DOHH2 (cell line): ENCODE data around the gene GASK1A.
"Not testable (repeated sequence)": the region's sequence is repeated elsewhere in the genome, so short reads cannot be mapped to it uniquely, and the experiment has no call there.

ENCODE experiments used
- H3F3A ChIP-seq: fragments of 200-600 bp; sonication (generic), shearing (Covaris generic); 2 replicates; pipeline ENCODE4 v1.6.0; 2016; ENCODE audit warnings: antibody characterized with exemption, mild to moderate bottlenecking; ENCODE audit not compliant: control insufficient read depth, insufficient read depth
- H3K27ac ChIP-seq: fragments of 200-600 bp; sonication (generic); 2 replicates; pipeline ENCODE4 v1.5.1; 2014; ENCODE audit warnings: low read depth, mild to moderate bottlenecking, low read length, moderate library complexity
- H3K27me3 ChIP-seq: fragments of 200-600 bp; sonication (generic); 2 replicates; pipeline ENCODE4 v1.6.1; 2014; ENCODE audit warnings: mild to moderate bottlenecking, low read length, mixed read lengths; ENCODE audit not compliant: control insufficient read depth
- H3K36me3 ChIP-seq: fragments of 200-600 bp; sonication (generic); 2 replicates; pipeline ENCODE4 v1.6.1; 2014; ENCODE audit warnings: mild to moderate bottlenecking, low read length, moderate library complexity, mixed read lengths; ENCODE audit not compliant: control insufficient read depth
- H3K4me1 ChIP-seq: fragments of 200-600 bp; sonication (generic); 2 replicates; pipeline ENCODE4 v1.6.1; 2014; ENCODE audit warnings: mild to moderate bottlenecking, low read length, mixed read lengths; ENCODE audit not compliant: control insufficient read depth
- H3K4me2 ChIP-seq: fragments of 200-600 bp; sonication (generic); 2 replicates; pipeline ENCODE4 v1.6.0; 2014; ENCODE audit warnings: mild to moderate bottlenecking, low read length, moderate library complexity
- H3K4me3 ChIP-seq: fragments of 200-600 bp; sonication (generic); 2 replicates; pipeline ENCODE4 v1.5.1; 2014; ENCODE audit warnings: mild to moderate bottlenecking, low read length, mixed read lengths
- H3K79me2 ChIP-seq: fragments of 200-600 bp; sonication (generic); 2 replicates; pipeline ENCODE4 v1.6.1; 2014; ENCODE audit warnings: mild to moderate bottlenecking, low read length, mixed read lengths; ENCODE audit not compliant: control insufficient read depth
- H3K9me2 ChIP-seq: fragments of 200-600 bp; sonication (generic); replicated peaks from 2 replicates; pipeline ENCODE4 v1.6.1; 2014; ENCODE audit warnings: mild to moderate bottlenecking, low read length, mixed read lengths; ENCODE audit not compliant: control insufficient read depth
- H3K9me3 ChIP-seq: fragments of 200-600 bp; sonication (generic); 2 replicates; pipeline ENCODE4 v1.6.1; 2014; ENCODE audit warnings: antibody characterized with exemption, low read length, mixed read lengths; ENCODE audit not compliant: control insufficient read depth, insufficient read depth
- H4K20me1 ChIP-seq: fragments of 200-600 bp; sonication (generic); 2 replicates; pipeline ENCODE4 v1.6.0; 2014; ENCODE audit warnings: low read depth, mild to moderate bottlenecking, antibody characterized with exemption, low read length, moderate library complexity; ENCODE audit not compliant: control insufficient read depth, insufficient read depth
- CTCF ChIP-seq: fragments of 200-600 bp; sonication (generic); IDR thresholded peaks from one replicate; pipeline ENCODE4 v1.5.1; 2014; ENCODE audit warnings: antibody characterized with exemption, mild to moderate bottlenecking, low read depth, low read length; ENCODE audit not compliant: poor library complexity, severe bottlenecking
- EZH2phosphoT487 ChIP-seq: fragments of 200-600 bp; sonication (generic); IDR thresholded peaks from 2 replicates; pipeline ENCODE4 v1.6.1; 2017; ENCODE audit warnings: borderline replicate concordance, mild to moderate bottlenecking, antibody characterized with exemption, low read length, moderate library complexity, mixed read lengths

Gene GASK1A

GRCh38 chr3:43062040-43062563 is 83.0 kb downstream of the GASK1A start:
- H3K79me2 ChIP-seq = no peaks in the 10 kb centered on the region
- H3K9me2 ChIP-seq = no peaks in the 10 kb centered on the region
- no peak overlapping the region for H3K4me3 ChIP-seq
- no peaks in the 10 kb centered on the region for H3K36me3 ChIP-seq
- H3K27me3 ChIP-seq = no peaks in the 10 kb centered on the region; the same call in 1 of the 2 replicates
- no peaks in the 10 kb centered on the region for H4K20me1 ChIP-seq
- H3K4me1 ChIP-seq = no peaks in the 10 kb centered on the region
- H3K9me3 ChIP-seq = no peaks in the 10 kb centered on the region; the same call in 1 of the 2 replicates
- H3K27ac ChIP-seq = no peak overlapping the region
- no peak overlapping the region for H3K4me2 ChIP-seq
- TF ChIP-seq EZH2phosphoT487 = no peak
- no peak for TF ChIP-seq CTCF
- no peaks in the 10 kb centered on the region for H3F3A ChIP-seq

GRCh38 chr3:43062564-43063040 is 83.5 kb downstream of the GASK1A start:
- no peak overlapping the region for H3K27ac ChIP-seq
- no peaks in the 10 kb centered on the region for H4K20me1 ChIP-seq
- H3K9me3 ChIP-seq = no peaks in the 10 kb centered on the region; the same call in 1 of the 2 replicates
- no peaks in the 10 kb centered on the region for H3F3A ChIP-seq
- no peaks in the 10 kb centered on the region for H3K36me3 ChIP-seq
- H3K4me1 ChIP-seq = no peaks in the 10 kb centered on the region
- H3K79me2 ChIP-seq = no peaks in the 10 kb centered on the region
- H3K4me3 ChIP-seq = no peak overlapping the region
- H3K9me2 ChIP-seq = no peaks in the 10 kb centered on the region
- no peak for TF ChIP-seq EZH2phosphoT487
- TF ChIP-seq CTCF = no peak
- no peak overlapping the region for H3K4me2 ChIP-seq
- no peaks in the 10 kb centered on the region; the same call in 1 of the 2 replicates for H3K27me3 ChIP-seq

- Histone ChIP-seq H3F3A (no peaks in the 10 kb centered on the region), H3K4me3 (no peak overlapping the region), H3K9me3 (no peaks in the 10 kb centered on the region; the same call in 1 of the 2 replicates), H4K20me1 (no peaks in the 10 kb centered on the region), H3K4me2 (no peak overlapping the region), H3K9me2 (no peaks in the 10 kb centered on the region), H3K79me2 (no peaks in the 10 kb centered on the region), H3K27me3 (no peaks in the 10 kb centered on the region; the same call in 1 of the 2 replicates), H3K27ac (no peak overlapping the region), H3K36me3 (no peaks in the 10 kb centered on the region), H3K4me1 (no peaks in the 10 kb centered on the region)
- no peak for TF ChIP-seq EZH2phosphoT487
Observed at GRCh38 chr3:43063114-43063513, 84.0 kb downstream of the GASK1A start.

GRCh38 chr3:43070670-43071069 is 91.6 kb downstream of the GASK1A start:
- H3K79me2 ChIP-seq, H3K27ac ChIP-seq, H3K9me2 ChIP-seq, H3K4me1 ChIP-seq, H3F3A ChIP-seq, H3K27me3 ChIP-seq, H3K36me3 ChIP-seq, H3K4me2 ChIP-seq, H3K9me3 ChIP-seq, H3K4me3 ChIP-seq, H4K20me1 ChIP-seq: not testable (repeated sequence)
